Activated CD8-positive, alpha-beta T cell treated with anti-CD3 and anti-CD28 coated beads, Interleukin-2, amount 10 ng/mL, durations not matched to agents 7 days and 5 days (primary cell): Measurements from ENCODE around the gene LIF. TPM values are rescaled to one million over a fixed set of nuclear protein-coding genes. Genes with fewer than 3 reads are reported as not detected.
A peak's percentile ranks its signal among the peaks of the same experiment; 100 is the strongest.

ENCODE experiments used
- ATAC-seq: fragments of 150-1000 bp; cut with Tn5 transposase; one replicate; pipeline ENCODE4 v1.10.0; 2021; ENCODE audit warnings: moderate library complexity
- CTCF ChIA-PET: fragments of 350-600 bp; sonication (Branson Sonifier 250); formaldehyde crosslinking; loops from one replicate; lab custom pipeline; 2021; ENCODE audit warnings: antibody characterized with exemption; lab: Charles Lee
- POLR2A ChIA-PET: fragments of 350-600 bp; sonication (Branson Sonifier 250); formaldehyde crosslinking; loops from one replicate; lab custom pipeline; 2021; ENCODE audit warnings: antibody characterized with exemption; lab: Charles Lee
- DNase-seq: peaks from one replicate; pipeline ENCODE4 v3.0.0-alpha.2; 2020
- H3K27ac Mint-ChIP-seq: one replicate; pipeline ENCODE4 v1.8.0; 2021; ENCODE audit warnings: mild to moderate bottlenecking, mixed read lengths
- H3K27me3 Mint-ChIP-seq: one replicate; pipeline ENCODE4 v1.8.0; 2021; ENCODE audit warnings: low read depth, mixed read lengths
- H3K36me3 Mint-ChIP-seq: one replicate; pipeline ENCODE4 v1.8.0; 2021; ENCODE audit warnings: low read depth, mixed read lengths
- H3K4me1 Mint-ChIP-seq: one replicate; pipeline ENCODE4 v1.8.0; 2021; ENCODE audit warnings: low read depth, mixed read lengths
- H3K4me3 Mint-ChIP-seq: one replicate; pipeline ENCODE4 v1.8.0; 2021; ENCODE audit warnings: mild to moderate bottlenecking, mixed read lengths
- H3K9me3 Mint-ChIP-seq: one replicate; pipeline ENCODE4 v1.8.0; 2022; ENCODE audit warnings: mixed read lengths; ENCODE audit not compliant: insufficient read depth
- total RNA-seq, 2 experiments: library from RNA; stranded (reverse); gene quantifications; one replicate each; pipeline ENCODE4 v1.2.3, GENCODE V29; 2021

The LIF gene
- total RNA-seq, 2 experiments from 2014 or later, result 532 to 569 TPM

DNA sequence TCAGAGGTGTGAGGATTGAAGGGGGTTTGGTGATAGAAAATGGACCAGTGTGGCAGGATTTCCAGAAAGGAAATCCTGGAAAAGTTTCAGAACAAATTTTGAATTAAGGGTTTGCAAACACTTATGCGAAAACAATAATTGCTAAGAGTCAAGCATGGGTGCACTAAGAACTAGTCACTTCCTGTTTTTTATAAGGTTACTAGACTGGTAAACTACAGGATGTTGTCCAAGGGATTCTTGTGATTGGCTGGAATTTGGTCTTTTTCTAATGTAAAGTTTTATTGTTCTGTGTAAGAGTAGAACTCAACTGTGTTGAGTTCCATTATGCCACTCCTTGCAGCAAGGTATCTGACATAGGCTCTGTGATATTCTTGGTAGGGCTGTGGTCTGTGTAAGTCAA lies 54.1 kb downstream of the LIF start:
- Mint-ChIP-seq H3K27me3 (no peaks in the 10 kb centered on the region), H3K36me3 (peaks cover 49% of the 10 kb centered on the region), H3K4me3 (no peak overlapping the region), H3K9me3 (no peaks in the 10 kb centered on the region), H3K4me1 (peaks cover 97% of the 10 kb centered on the region), H3K27ac (peak overlapping the region; percentile 91)
- CTCF ChIA-PET, result interaction anchor here (3.9 to 5.7 kb wide), 2 partner anchors 14 to 84 kb away, joined by 18 to 44 read pairs; no protein-coding TSS in a partner anchor
- POLR2A ChIA-PET, result interaction anchor here (3.6 kb wide), 1 partner anchor 14 kb away, joined by 16 read pairs; no protein-coding TSS in a partner anchor
- no peak for DNase-seq
- no peak for ATAC-seq

DNA sequence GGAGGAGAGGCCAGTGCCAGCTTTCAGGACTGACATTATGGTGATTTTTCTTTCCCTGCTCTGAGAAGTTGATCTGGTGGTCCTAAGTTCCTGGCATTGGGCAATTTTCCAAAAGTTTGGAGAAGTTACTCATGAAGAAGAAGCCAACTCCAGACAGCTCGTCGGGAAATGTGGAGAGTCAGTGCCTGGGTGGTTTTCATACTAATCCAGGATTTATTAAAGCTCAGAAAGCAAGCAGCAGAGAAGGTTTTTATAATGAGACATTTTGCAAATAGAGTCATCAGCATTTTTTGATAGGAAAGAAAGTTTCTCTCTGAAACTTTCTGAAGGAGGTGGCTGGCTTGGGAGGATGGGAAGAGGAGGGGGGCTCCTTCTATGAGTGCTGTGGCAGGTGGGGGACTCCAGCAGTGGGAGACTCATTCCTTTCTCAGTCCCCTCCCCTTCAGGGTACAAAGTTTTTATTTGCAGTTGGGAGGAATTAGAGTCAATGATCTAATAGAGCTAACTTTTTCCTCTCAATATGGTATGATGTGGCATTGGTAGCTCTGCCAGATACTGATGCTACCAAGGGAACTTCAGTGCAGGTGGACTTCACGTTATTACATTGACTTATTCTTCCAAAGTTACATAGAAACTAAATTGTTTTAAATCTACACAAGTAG lies 55.4 kb downstream of the LIF start:
- Mint-ChIP-seq H3K4me3 (peak overlapping the region; percentile 54), H3K4me1 (peaks cover 97% of the 10 kb centered on the region), H3K27me3 (no peaks in the 10 kb centered on the region), H3K36me3 (peaks cover 51% of the 10 kb centered on the region), H3K27ac (peak overlapping the region; percentile 91), H3K9me3 (no peaks in the 10 kb centered on the region)
- ChIA-PET POLR2A (interaction anchor here (0.8 to 3.6 kb wide), 5 partner anchors 9 to 76 kb away, joined by 3 to 16 read pairs (median 4); no protein-coding TSS in a partner anchor), CTCF (interaction anchor here (0.9 to 5.7 kb wide), 10 partner anchors 10 to 83 kb away, joined by 3 to 44 read pairs (median 4); no protein-coding TSS in a partner anchor)
- DNase-seq (no peak), ATAC-seq (no peak)

DNA sequence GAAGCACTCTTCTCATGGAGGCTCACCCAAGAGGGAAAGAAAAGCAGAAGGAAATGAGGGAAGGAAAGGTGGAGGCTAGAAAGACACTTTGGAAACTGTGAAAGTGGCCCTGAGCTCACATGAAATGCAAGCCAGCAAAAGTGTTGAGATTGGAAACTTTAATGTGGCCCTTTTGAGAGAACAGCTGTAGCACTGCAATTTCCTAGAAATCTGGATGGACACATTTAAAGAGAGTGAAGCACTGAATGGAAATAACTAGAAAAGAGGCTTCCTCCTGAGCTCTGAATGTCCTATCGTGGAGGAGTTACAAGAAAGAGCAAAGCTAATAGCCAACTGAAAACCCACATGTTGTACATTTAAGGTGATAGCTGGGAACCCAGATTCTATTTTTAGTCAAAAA lies 56.0 kb downstream of the LIF start:
- Mint-ChIP-seq H3K36me3 (peaks cover 49% of the 10 kb centered on the region), H3K27me3 (no peaks in the 10 kb centered on the region), H3K4me1 (peaks cover 95% of the 10 kb centered on the region), H3K4me3 (peak overlapping the region; percentile 54), H3K9me3 (no peaks in the 10 kb centered on the region), H3K27ac (peak overlapping the region; percentile 91)
- ChIA-PET POLR2A (interaction anchor here (0.8 to 3.6 kb wide), 5 partner anchors 9 to 77 kb away, joined by 3 to 16 read pairs (median 4); no protein-coding TSS in a partner anchor), CTCF (interaction anchor here (1.0 to 5.7 kb wide), 11 partner anchors 9 to 82 kb away, joined by 3 to 44 read pairs (median 4); no protein-coding TSS in a partner anchor)
- DNase-seq, result no peak
- peak; percentile 37 for ATAC-seq

Other genes starting within 250 kb of the LIF start
- not detected for gene HORMAD2, start 166.3 kb downstream of the LIF start, total RNA-seq
- 100 to 1,000 TPM; 135 to 140 TPM for gene OSM, start 20.1 kb upstream of the LIF start, total RNA-seq
- 10 to 100 TPM; 24.5 to 25.4 TPM for gene CASTOR1, start 42.7 kb upstream of the LIF start, total RNA-seq
- gene TBC1D10A, start 80.2 kb upstream of the LIF start, total RNA-seq, result 10 to 100 TPM; 47.6 to 49.2 TPM
- 100 to 1,000 TPM; 211 to 246 TPM for gene SF3A1, start 110.1 kb upstream of the LIF start, total RNA-seq
- 1 to 10 TPM; 4.3 to 5.0 TPM for gene CCDC157, start 110.2 kb upstream of the LIF start, total RNA-seq
- gene RNF215, start 140.7 kb upstream of the LIF start, total RNA-seq, result 10 to 100 TPM; 12.0 to 14.6 TPM
- gene SEC14L2, start 150.3 kb upstream of the LIF start, total RNA-seq, result 10 to 100 TPM in 1 of 2 experiments, 1 to 10 TPM in 1; 9.7 to 13.1 TPM
- 10 to 100 TPM; 67.4 to 68.0 TPM for gene MTFP1, start 179.0 kb upstream of the LIF start, total RNA-seq
- not detected for gene SEC14L3, start 225.3 kb upstream of the LIF start, total RNA-seq